Measurements from ENCODE around the gene ARHGEF28.

- TF ChIP-seq CTCF (IDR thresholded peaks at IDR 0.05 in 2 of 3, conservative IDR thresholded peaks at IDR 0.05 in 1 of 3; ENCODE audit: control insufficient read depth in 2 of 3, extremely low read depth in 1 of 3, insufficient read depth in 1 of 3, low read depth in 3 of 3, low read length in 3 of 3) (no peak), MXI1 (IDR thresholded peaks at IDR 0.05; ENCODE audit: low read depth, low read length) (no peak), TAF1 (IDR thresholded peaks at IDR 0.05; ENCODE audit: borderline replicate concordance, low read depth, low read length) (no peak), ZNF207 (IDR thresholded peaks at IDR 0.05; ENCODE audit: borderline replicate concordance) (no peak)
Observed at GRCh38 chr5:73822989-73823339, 197.0 kb downstream of the ARHGEF28 start.

Data from GM12878 (cell line).